ENCODE data around the gene PLXNB1.

PLXNB1 gene

DNA sequence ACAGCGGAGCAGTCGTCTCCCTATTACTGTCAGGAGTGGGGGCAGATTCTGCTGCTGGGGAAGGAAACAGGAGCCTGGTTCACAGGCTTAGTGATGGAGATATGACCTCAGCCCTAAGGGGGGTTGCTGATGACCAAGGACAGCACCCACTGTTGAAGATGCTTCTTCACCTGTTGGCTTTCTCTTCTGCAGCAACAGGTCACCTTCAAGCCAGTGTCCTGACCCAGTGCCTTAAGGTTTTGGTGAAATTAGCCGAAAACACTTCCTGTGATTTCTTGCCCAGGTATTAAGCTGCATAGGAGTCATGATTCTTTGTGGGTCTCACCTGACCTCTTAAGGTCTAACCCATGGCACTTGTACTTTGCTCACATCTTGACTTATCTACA lies 30.6 kb upstream of the PLXNB1 start:
- no peaks in the 10 kb centered on the region for H3K9me3 ChIP-seq
- H3K4me1 ChIP-seq (ENCODE audit: control insufficient read depth in 1 of 2, insufficient read depth in 1 of 2, low read depth in 1 of 2, low read length in 1 of 2) = peaks cover 6% of the 10 kb centered on the region in 2 experiments
- H3K36me3 ChIP-seq = peaks cover 54% of the 10 kb centered on the region
- TF ChIP-seq, protein P1, sequence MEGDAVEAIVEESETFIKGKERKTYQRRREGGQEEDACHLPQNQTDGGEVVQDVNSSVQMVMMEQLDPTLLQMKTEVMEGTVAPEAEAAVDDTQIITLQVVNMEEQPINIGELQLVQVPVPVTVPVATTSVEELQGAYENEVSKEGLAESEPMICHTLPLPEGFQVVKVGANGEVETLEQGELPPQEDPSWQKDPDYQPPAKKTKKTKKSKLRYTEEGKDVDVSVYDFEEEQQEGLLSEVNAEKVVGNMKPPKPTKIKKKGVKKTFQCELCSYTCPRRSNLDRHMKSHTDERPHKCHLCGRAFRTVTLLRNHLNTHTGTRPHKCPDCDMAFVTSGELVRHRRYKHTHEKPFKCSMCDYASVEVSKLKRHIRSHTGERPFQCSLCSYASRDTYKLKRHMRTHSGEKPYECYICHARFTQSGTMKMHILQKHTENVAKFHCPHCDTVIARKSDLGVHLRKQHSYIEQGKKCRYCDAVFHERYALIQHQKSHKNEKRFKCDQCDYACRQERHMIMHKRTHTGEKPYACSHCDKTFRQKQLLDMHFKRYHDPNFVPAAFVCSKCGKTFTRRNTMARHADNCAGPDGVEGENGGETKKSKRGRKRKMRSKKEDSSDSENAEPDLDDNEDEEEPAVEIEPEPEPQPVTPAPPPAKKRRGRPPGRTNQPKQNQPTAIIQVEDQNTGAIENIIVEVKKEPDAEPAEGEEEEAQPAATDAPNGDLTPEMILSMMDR (IDR thresholded peaks at IDR 0.05) = no peak
- no peak overlapping the region for H3K4me3 ChIP-seq (ENCODE audit: low read depth in 1 of 2, low read length in 1 of 2)
- no peak overlapping the region for H3K27ac ChIP-seq
- no peaks in the 10 kb centered on the region for H3K27me3 ChIP-seq

DNA sequence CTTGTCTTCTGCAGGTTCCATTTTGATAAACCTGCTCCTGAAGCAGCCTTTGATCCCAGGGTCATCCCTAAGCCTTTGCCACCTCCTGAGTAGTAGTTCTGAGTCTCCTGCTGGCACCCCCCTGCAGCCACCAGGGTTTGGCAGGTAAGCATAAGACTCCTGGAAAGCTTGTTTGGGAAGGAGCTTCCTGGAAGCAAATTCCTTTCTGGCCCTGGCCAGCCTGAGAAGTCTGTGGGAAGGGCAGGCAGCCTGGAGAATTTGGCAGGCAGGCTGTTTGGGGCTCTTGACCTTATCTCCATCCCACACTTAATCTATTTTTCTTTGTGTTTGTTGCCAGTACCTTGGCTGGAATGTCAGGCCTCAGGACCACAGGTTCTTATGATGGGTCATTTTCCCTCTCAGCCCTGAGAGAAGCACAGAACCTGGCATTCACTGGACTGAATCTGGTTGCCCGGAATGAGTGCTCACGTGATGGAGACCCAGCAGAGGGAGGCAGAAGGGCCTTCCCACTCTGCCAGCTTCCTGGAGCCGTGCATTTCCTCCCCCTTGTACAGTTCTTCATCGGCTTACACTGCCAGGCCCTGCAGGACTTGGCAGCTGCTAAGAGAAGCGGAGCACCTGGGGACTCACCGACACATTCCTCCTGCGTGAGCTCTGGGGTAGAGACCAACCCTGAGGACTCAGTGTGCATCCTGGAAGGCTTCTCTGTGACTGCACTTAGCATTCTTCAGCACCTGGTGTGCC lies 30.1 kb upstream of the PLXNB1 start:
- peaks cover under 1% of the 10 kb centered on the region in 2 experiments for H3K4me1 ChIP-seq (ENCODE audit: control insufficient read depth in 1 of 2, insufficient read depth in 1 of 2, low read depth in 1 of 2, low read length in 1 of 2)
- H3K27ac ChIP-seq = no peak overlapping the region
- no peaks in the 10 kb centered on the region for H3K27me3 ChIP-seq
- TF ChIP-seq, protein P1 (IDR thresholded peaks at IDR 0.05) = no peak
- H3K4me3 ChIP-seq (ENCODE audit: low read depth in 1 of 2, low read length in 1 of 2) = no peak overlapping the region
- no peaks in the 10 kb centered on the region for H3K9me3 ChIP-seq
- H3K36me3 ChIP-seq = peaks cover 59% of the 10 kb centered on the region

DNA sequence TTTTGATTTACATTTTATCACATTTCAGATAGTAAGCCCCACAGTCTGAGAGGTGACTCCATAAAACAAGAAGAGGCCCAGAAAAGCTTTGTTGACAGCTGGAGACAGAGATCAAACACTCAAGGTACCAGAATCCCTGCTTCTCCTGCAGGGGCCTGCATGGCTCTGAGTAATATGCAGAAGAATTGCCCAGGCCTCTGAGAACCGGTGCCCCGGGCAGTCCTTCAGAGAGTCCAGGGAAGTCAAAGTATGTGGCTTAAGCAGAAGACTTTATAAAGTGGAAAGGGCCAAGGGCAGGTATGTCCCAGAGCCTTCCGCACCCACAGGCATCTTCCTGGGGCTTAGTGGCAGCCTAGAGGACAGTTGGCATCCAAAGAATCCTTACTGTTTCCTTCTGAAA lies 29.4 kb upstream of the PLXNB1 start:
- peaks cover 56% of the 10 kb centered on the region for H3K36me3 ChIP-seq
- no peak overlapping the region for H3K4me3 ChIP-seq (ENCODE audit: low read depth in 1 of 2, low read length in 1 of 2)

DNA sequence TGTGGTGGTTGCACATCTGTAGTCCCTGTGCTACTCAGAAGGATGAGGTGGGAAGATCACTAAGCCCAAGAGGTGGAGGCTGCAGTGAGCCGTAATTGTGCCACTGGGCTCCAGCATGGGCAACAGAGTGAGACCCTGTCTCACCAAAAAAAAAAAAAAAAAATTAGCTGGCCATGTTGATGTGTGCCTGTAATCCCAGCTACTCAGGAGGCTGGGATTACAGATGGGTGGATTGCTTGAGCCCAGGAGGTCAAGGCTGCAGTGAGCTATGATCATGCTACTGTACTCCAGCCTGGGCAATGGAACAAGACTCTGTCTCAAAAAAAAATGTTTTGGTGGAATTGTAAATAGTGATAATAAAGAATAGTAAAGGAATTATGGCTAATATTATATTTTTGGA lies 26.6 kb upstream of the PLXNB1 start:
- Histone ChIP-seq H3K4me1 (ENCODE audit: control insufficient read depth in 1 of 2, insufficient read depth in 1 of 2, low read depth in 1 of 2, low read length in 1 of 2) (no peaks in the 10 kb centered on the region), H3K9me3 (no peaks in the 10 kb centered on the region), H3K4me3 (ENCODE audit: low read depth in 1 of 2, low read length in 1 of 2) (no peak overlapping the region), H3K36me3 (peaks cover 78% of the 10 kb centered on the region), H3K27me3 (no peaks in the 10 kb centered on the region), H3K27ac (no peak overlapping the region)
- TF ChIP-seq, protein P1 (IDR thresholded peaks at IDR 0.05) = no peak

More for the DNA sequence above, 29.4 kb upstream of the PLXNB1 start:
- TF ChIP-seq, protein P1 (IDR thresholded peaks at IDR 0.05) = no peak
- Histone ChIP-seq H3K9me3 (no peaks in the 10 kb centered on the region), H3K27ac (no peak overlapping the region), H3K4me1 (ENCODE audit: control insufficient read depth in 1 of 2, insufficient read depth in 1 of 2, low read depth in 1 of 2, low read length in 1 of 2) (no peaks in the 10 kb centered on the region), H3K27me3 (no peaks in the 10 kb centered on the region)

DNA sequence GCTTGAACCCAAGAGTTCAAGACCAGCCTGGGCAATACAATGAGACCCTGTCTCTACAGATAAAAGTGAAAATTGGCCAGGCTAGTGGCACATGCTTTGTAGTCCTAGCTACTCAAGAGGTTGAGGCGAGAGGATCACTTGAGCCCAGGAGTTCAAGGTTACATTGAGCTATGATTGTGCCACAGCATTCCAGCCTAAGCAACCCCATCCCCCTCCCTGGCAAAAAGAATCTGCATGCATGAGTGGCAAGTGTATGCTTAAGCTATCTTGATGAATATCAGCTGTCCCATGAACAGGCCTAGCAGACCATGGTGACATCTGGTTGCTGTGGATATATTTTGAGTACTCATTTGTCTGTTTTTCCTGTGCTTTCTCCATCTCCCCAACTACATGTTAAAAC lies 21.4 kb upstream of the PLXNB1 start:
- H3K4me1 ChIP-seq (ENCODE audit: control insufficient read depth in 1 of 2, insufficient read depth in 1 of 2, low read depth in 1 of 2, low read length in 1 of 2) = peaks cover 14 to 15% of the 10 kb centered on the region in 2 experiments
- TF ChIP-seq, protein P1 (IDR thresholded peaks at IDR 0.05) = no peak
- H3K27ac ChIP-seq = no peak overlapping the region
- H3K4me3 ChIP-seq (ENCODE audit: low read depth in 1 of 2, low read length in 1 of 2) = no peak overlapping the region
- peaks cover 45% of the 10 kb centered on the region for H3K36me3 ChIP-seq
- H3K27me3 ChIP-seq = no peaks in the 10 kb centered on the region
- H3K9me3 ChIP-seq = no peaks in the 10 kb centered on the region
